HCT116 (cell line): ENCODE results near the gene CAMKK1. TPM values are rescaled to one million over a fixed set of nuclear protein-coding genes. Genes with fewer than 3 reads are reported as not detected.

Experiments
- ATAC-seq: fragments of 200-7000 bp; cut with Tn5 transposase; 2 replicates; pipeline ENCODE4 v1.9.1; 2020; ENCODE audit warnings: mild to moderate bottlenecking, moderate library complexity
- BruUV-seq: library from RNA; stranded (reverse); fragments of 400-500 nt; replicated peaks from 2 replicates; lab custom pipeline; 2021; lab: Mats Ljungman, UMichigan
- CTCF ChIA-PET: fragments of 300-600 bp; sonication (Branson Sonifier 250); formaldehyde crosslinking; loops from one replicate; lab custom pipeline; 2021; ENCODE audit warnings: antibody characterized with exemption; lab: Charles Lee
- POLR2A ChIA-PET: fragments of 300-600, 350-600 bp; sonication (Branson Sonifier 250); formaldehyde crosslinking; loops from one replicate; lab custom pipeline; 2021; ENCODE audit warnings: antibody characterized with exemption; lab: Charles Lee
- RAD21 ChIA-PET, 2 experiments: fragments of 300-600 bp; sonication (Branson Sonifier 250); formaldehyde crosslinking; loops; one replicate each; lab custom pipeline; 2023; ENCODE audit warnings: low total read pairs in 2 of 2; ENCODE audit not compliant: uncharacterized antibody in 2 of 2, unreplicated experiment in 2 of 2, low non-redundant PET in 1 of 2; lab: Charles Lee
- DNase-seq: peaks from one replicate; pipeline ENCODE4 v3.0.0-alpha.2; 2010; ENCODE audit warnings: low read depth, low spot score
- H2AFZ ChIP-seq: fragments of 200-600 bp; shearing (Covaris generic), sonication (generic); 2 replicates; pipeline ENCODE4 v1.6.1; 2017; ENCODE audit warnings: low read depth, mixed run types, mixed read lengths, antibody characterized with exemption, low read length; ENCODE audit not compliant: poor library complexity, severe bottlenecking
- H3K27ac ChIP-seq: 2 replicates; pipeline ENCODE4 v1.5.1; 2012; ENCODE audit warnings: low read depth, low read length
- H3K27me3 ChIP-seq: fragments of 200-600 bp; sonication (generic); 2 replicates; pipeline ENCODE4 v1.6.1; 2016; ENCODE audit warnings: mixed run types, low read length, mixed read lengths; ENCODE audit not compliant: insufficient read depth
- H3K36me3 ChIP-seq, 2 experiments: fragments of 200-500 bp in 1 of 2; fragments of 200-600 bp in 1 of 2; sonication (Bioruptor generic) in 1 of 2; sonication (generic) in 1 of 2; 2 replicates each; pipeline versions ENCODE4 v1.5.1 to v1.6.1; 2014 to 2016; ENCODE audit warnings: low read length in 2 of 2, inconsistent platforms in 1 of 2, mixed read lengths in 1 of 2, mixed run types in 1 of 2; ENCODE audit not compliant: insufficient read depth in 2 of 2, control insufficient read depth in 1 of 2
- H3K4me1 ChIP-seq, 2 experiments: fragments of 200-600 bp in 1 of 2; sonication (generic) in 1 of 2; 2 replicates each; pipeline versions ENCODE4 v1.5.1 to v1.6.1; 2012 to 2017; ENCODE audit warnings: low read length in 2 of 2, inconsistent platforms in 1 of 2, mild to moderate bottlenecking in 1 of 2, mixed read lengths in 1 of 2, mixed run types in 1 of 2, moderate library complexity in 1 of 2; ENCODE audit not compliant: insufficient read depth in 2 of 2, control insufficient read depth in 1 of 2
- H3K4me2 ChIP-seq: fragments of 200-600 bp; sonication (generic); 2 replicates; pipeline ENCODE4 v1.6.1; 2017; ENCODE audit warnings: mixed run types, low read length, mixed read lengths
- H3K4me3 ChIP-seq, 2 experiments: fragments of 200-600 bp in 1 of 2; sonication (generic) in 1 of 2; replicated peaks in 1 of 2; 2 replicates each; pipeline ENCODE4 v1.5.1; 2011 to 2016; ENCODE audit warnings: low read length in 2 of 2, control low read depth in 1 of 2, low read depth in 1 of 2, mild to moderate bottlenecking in 1 of 2, mixed read lengths in 1 of 2, mixed run types in 1 of 2
- H3K79me2 ChIP-seq: fragments of 200-600 bp; sonication (generic); 2 replicates; pipeline ENCODE4 v1.6.1; 2017; ENCODE audit warnings: mild to moderate bottlenecking, mixed run types, low read length, moderate library complexity, mixed read lengths; ENCODE audit not compliant: insufficient read depth
- H3K9ac ChIP-seq: fragments of 200-600 bp; sonication (generic); 2 replicates; pipeline ENCODE4 v1.6.1; 2016; ENCODE audit warnings: low read length, mixed read lengths
- H3K9me2 ChIP-seq: fragments of 200-600 bp; sonication (generic), shearing (Covaris generic); 2 replicates; pipeline ENCODE4 v1.6.1; 2017; ENCODE audit warnings: mixed run types, mild to moderate bottlenecking, moderate library complexity; ENCODE audit not compliant: insufficient read depth
- H3K9me3 ChIP-seq, 2 experiments: fragments of 200-500 bp in 1 of 2; fragments of 200-600 bp in 1 of 2; sonication (Bioruptor generic) in 1 of 2; sonication (generic) in 1 of 2; 2 replicates each; pipeline ENCODE4 v1.6.1; 2014 to 2017; ENCODE audit warnings: low read length in 2 of 2, mixed read lengths in 2 of 2, inconsistent platforms in 1 of 2, low read depth in 1 of 2, mild to moderate bottlenecking in 1 of 2, mixed run types in 1 of 2, moderate library complexity in 1 of 2; ENCODE audit not compliant: control insufficient read depth in 1 of 2, insufficient read depth in 1 of 2
- H4K20me1 ChIP-seq: fragments of 200-600 bp; sonication (generic), shearing (Covaris generic); 2 replicates; pipeline ENCODE4 v1.6.1; 2017; ENCODE audit warnings: mixed run types, mild to moderate bottlenecking, moderate library complexity; ENCODE audit not compliant: insufficient read depth
- ATF3 ChIP-seq: IDR thresholded peaks from 2 replicates; pipeline ENCODE4 v1.6.1; 2012
- CEBPB ChIP-seq: IDR thresholded peaks from 2 replicates; pipeline ENCODE4 v1.6.1; 2012; ENCODE audit warnings: low read depth
- CTCF ChIP-seq, 3 experiments: fragments of 200-600 bp in 1 of 3; sonication (generic) in 1 of 3; IDR thresholded peaks in 2 of 3; conservative IDR thresholded peaks in 1 of 3; 2 replicates each; pipeline ENCODE4 v1.5.1; 2012 to 2017; ENCODE audit warnings: low read depth in 2 of 3, low read length in 2 of 3, antibody characterized with exemption in 1 of 3, borderline replicate concordance in 1 of 3, control low read depth in 1 of 3, mild to moderate bottlenecking in 1 of 3, mixed read lengths in 1 of 3, mixed run types in 1 of 3, moderate library complexity in 1 of 3; ENCODE audit not compliant: insufficient read depth in 1 of 3
- EGR1 ChIP-seq: IDR thresholded peaks from 2 replicates; pipeline ENCODE4 v1.6.1; 2012; ENCODE audit warnings: low read depth
- EZH2 ChIP-seq: fragments of 200-600 bp; sonication (generic); IDR thresholded peaks from 2 replicates; pipeline ENCODE4 v1.6.1; 2017; ENCODE audit warnings: antibody characterized with exemption, mixed run types
- JUND ChIP-seq: IDR thresholded peaks from 2 replicates; pipeline ENCODE4 v1.6.1; 2012
- MAX ChIP-seq: IDR thresholded peaks from 2 replicates; pipeline ENCODE4 v1.6.1; 2012
- POLR2A ChIP-seq: IDR thresholded peaks from 2 replicates; pipeline ENCODE4 v1.7.0; 2011; ENCODE audit warnings: borderline replicate concordance; ENCODE audit not compliant: insufficient read depth, insufficient read length; ENCODE audit errors: extremely low read depth
- POLR2AphosphoS5 ChIP-seq: IDR thresholded peaks from 2 replicates; pipeline ENCODE4 v1.6.1; 2011; ENCODE audit warnings: mild to moderate bottlenecking, low read depth, low read length, moderate library complexity
- RAD21 ChIP-seq: IDR thresholded peaks from 2 replicates; pipeline ENCODE4 v1.6.1; 2012; ENCODE audit warnings: low read depth, mild to moderate bottlenecking
- REST ChIP-seq: IDR thresholded peaks from 2 replicates; pipeline ENCODE4 v1.6.1; 2012; ENCODE audit warnings: low read depth
- SIN3A ChIP-seq: IDR thresholded peaks from 2 replicates; pipeline ENCODE4 v1.6.1; 2012; ENCODE audit warnings: low read depth
- SRF ChIP-seq: IDR thresholded peaks from 2 replicates; pipeline ENCODE4 v1.6.1; 2012; ENCODE audit warnings: low read depth
- intact Hi-C: fragments of 100-400 bp; cut with micrococcal nuclease; formaldehyde crosslinking; loops from 2 replicates; pipeline ENCODE4 v1.10.0; 2022
- total RNA-seq: library from RNA; stranded (reverse); gene quantifications from one replicate; pipeline ENCODE4 v1.2.1, GENCODE V29; 2021; ENCODE audit not compliant: unreplicated experiment

Gene CAMKK1
- total RNA-seq, 1 experiment from 2014 or later = 10.6 TPM

GRCh38 chr17:3887394-3887793 lies 5.5 kb downstream of the CAMKK1 start:
- CTCF ChIA-PET = no interaction called here
- Histone ChIP-seq H2AFZ (no peak overlapping the region), H3K27ac (peak overlapping the region; percentile 83), H3K4me2 (peak overlapping the region; percentile 89; the same call in 1 of the 2 replicates), H3K79me2 (peaks cover 16% of the 10 kb centered on the region; the same call in 1 of the 2 replicates), H3K36me3 (peaks cover 4 to 13% of the 10 kb centered on the region in 2 experiments; a peak in 2 of 4 replicates), H4K20me1 (no peaks in the 10 kb centered on the region), H3K9ac (peak overlapping the region; percentile 63), H3K27me3 (no peaks in the 10 kb centered on the region)
- ATAC-seq = no peak
- no TSS peak for BruUV-seq
- POLR2A ChIA-PET = no interaction called here
- no peak for DNase-seq
- TF ChIP-seq EGR1 = no peak
- TF ChIP-seq CTCF (IDR thresholded peaks at IDR 0.05 in 2 of 3, conservative IDR thresholded peaks at IDR 0.05 in 1 of 3; ENCODE audit: borderline replicate concordance in 1 of 3, insufficient read depth in 1 of 3, low read depth in 2 of 3, low read length in 2 of 3) = no peak
- TF ChIP-seq, all 23 proteins: peak for 0
- H3K9me3 ChIP-seq = no peaks in the 10 kb centered on the region
- no peaks in the 10 kb centered on the region for H3K9me2 ChIP-seq
- RAD21 ChIA-PET = no interaction called here
- intact Hi-C loops = no loop called here
- H3K4me1 ChIP-seq = peaks cover 58 to 70% of the 10 kb centered on the region in 2 experiments
- H3K4me3 ChIP-seq = no peak overlapping the region

GRCh38 chr17:3886776-3887175 lies 6.1 kb downstream of the CAMKK1 start:
- Histone ChIP-seq H3K4me2 (peak overlapping the region; percentile 61), H3K27ac (peak overlapping the region; percentile 83; the same call in 1 of the 2 replicates), H3K36me3 (peaks cover 4 to 13% of the 10 kb centered on the region in 2 experiments; a peak in 2 of 4 replicates), H3K9ac (peak overlapping the region; percentile 63; the same call in 1 of the 2 replicates), H3K4me1 (peaks cover 57 to 64% of the 10 kb centered on the region in 2 experiments), H3K9me3 (no peaks in the 10 kb centered on the region), H2AFZ (no peak overlapping the region), H3K79me2 (peaks cover 16% of the 10 kb centered on the region; the same call in 1 of the 2 replicates), H3K4me3 (no peak overlapping the region), H3K9me2 (no peaks in the 10 kb centered on the region), H3K27me3 (no peaks in the 10 kb centered on the region), H4K20me1 (no peaks in the 10 kb centered on the region)
- POLR2A ChIA-PET = no interaction called here
- RAD21 ChIA-PET = no interaction called here
- no peak for DNase-seq
- ATAC-seq = no peak
- CTCF ChIA-PET = no interaction called here
- no TSS peak for BruUV-seq
- intact Hi-C loops = no loop called here
- no peak for TF ChIP-seq EZH2
- no peak for TF ChIP-seq POLR2A
- TF ChIP-seq ATF3 = no peak
- no peak for TF ChIP-seq CEBPB
- TF ChIP-seq RAD21 = no peak
- TF ChIP-seq REST = no peak
- TF ChIP-seq POLR2AphosphoS5 = no peak
- no peak for TF ChIP-seq SRF
- no peak for TF ChIP-seq MAX
- no peak for TF ChIP-seq SIN3A
- TF ChIP-seq JUND = no peak
